Spinal cord (tissue), 4 donors: ENCODE measurements around the gene TMEM213. TPM values are rescaled to one million over a fixed set of nuclear protein-coding genes. Genes with fewer than 3 reads are reported as not detected.

Experiments used
- polyA plus RNA-seq, 2 donors: library from polyadenylated mRNA; unstranded; fragments of 120-200 nt; gene quantifications; one replicate each; pipeline ENCODE4 v1.2.1, GENCODE V29; 2013; ENCODE audit not compliant: insufficient read length in 2 of 2
- small RNA-seq: library from RNA; depleted of rRNA; stranded (forward); fragments of <200 nt; gene quantifications from one replicate; pipeline ENCODE3, GENCODE V24; 2014; ENCODE audit warnings: low replicate concordance
- total RNA-seq, 2 donors: library from RNA; depleted of rRNA in 1 of 2; stranded (reverse); fragments of 120-200 nt in 1 of 2; fragments of >200 nt in 1 of 2; gene quantifications; one replicate each; pipeline versions ENCODE4 v1.2.3 to v1.2.4, GENCODE V29; 2013 to 2014

The TMEM213 gene
- total and polyA plus RNA-seq, 4 donors = 0.77 to 0.87 TPM; not detected in 2

Small RNAs within 50 kb of the gene (small RNA-seq; reads per million reads assigned to genes)
- not detected for gene RNU6-1272P

Other genes with a start within 250 kb of the TMEM213 start
- 1 to 10 TPM in 1 of 2 donors, under 1 TPM in 1; 0.79 to 1.2 TPM for gene SVOPL, start 96.6 kb upstream of the TMEM213 start, total RNA-seq
- 1 to 10 TPM in 1 of 2 donors, under 1 TPM in 1; 0.60 to 1.6 TPM for gene SVOPL, start 96.6 kb upstream of the TMEM213 start, polyA plus RNA-seq
- 1 to 10 TPM; 1.3 TPM for gene ATP6V0A4, start 202 bp downstream of the TMEM213 start, total RNA-seq
- 1 to 10 TPM; 2.5 to 2.6 TPM for gene ATP6V0A4, start 202 bp downstream of the TMEM213 start, polyA plus RNA-seq
- gene KIAA1549, start 183.4 kb downstream of the TMEM213 start, total RNA-seq = 10 to 100 TPM; 11.1 to 15.4 TPM
- gene KIAA1549, start 183.4 kb downstream of the TMEM213 start, polyA plus RNA-seq = 10 to 100 TPM; 22.6 to 27.8 TPM
- gene ZC3HAV1L, start 238.0 kb downstream of the TMEM213 start, total RNA-seq = 10 to 100 TPM; 10.6 to 15.9 TPM
- 10 to 100 TPM in 1 of 2 donors, 1 to 10 TPM in 1; 6.9 to 10.4 TPM for gene ZC3HAV1L, start 238.0 kb downstream of the TMEM213 start, polyA plus RNA-seq